ENCODE measurements around the gene PTPRD.

PTPRD gene

GRCh38 chr9:8534828-8535227 is 2078.0 kb downstream of the PTPRD start:
- no peak for DNase-seq

GRCh38 chr9:8533681-8534080 is 2079.1 kb downstream of the PTPRD start:
- no peak for DNase-seq

- DNase-seq: no peak
These were observed 2080.9 kb downstream of the PTPRD start for GRCh38 chr9:8531826-8532415.

GRCh38 chr9:8521112-8521511 is 2091.7 kb downstream of the PTPRD start:
- DNase-seq: no peak

GRCh38 chr9:8515748-8516147 is 2097.1 kb downstream of the PTPRD start:
- DNase-seq: no peak

GRCh38 chr9:8514760-8515159 is 2098.0 kb downstream of the PTPRD start:
- no peak for DNase-seq

GRCh38 chr9:8508671-8509290 is 2104.0 kb downstream of the PTPRD start:
- DNase-seq: no peak

- no peak for DNase-seq
These were observed 2118.2 kb downstream of the PTPRD start for GRCh38 chr9:8494571-8494970.

GRCh38 chr9:8492679-8493078 is 2120.1 kb downstream of the PTPRD start:
- no peak for DNase-seq

- no peak for DNase-seq
These were observed 2120.8 kb downstream of the PTPRD start for GRCh38 chr9:8492024-8492423.

- no peak for DNase-seq
These were observed 2121.2 kb downstream of the PTPRD start for GRCh38 chr9:8491563-8491962.

GRCh38 chr9:8489835-8490234 is 2123.0 kb downstream of the PTPRD start:
- no peak for DNase-seq

GRCh38 chr9:8486095-8486494 is 2126.7 kb downstream of the PTPRD start:
- no peak for DNase-seq

- DNase-seq: no peak
These were observed 2128.1 kb downstream of the PTPRD start for GRCh38 chr9:8484597-8485191.

GRCh38 chr9:8477450-8477849 is 2135.4 kb downstream of the PTPRD start:
- DNase-seq: no peak

- DNase-seq: no peak
These were observed 2137.9 kb downstream of the PTPRD start for GRCh38 chr9:8474937-8475336.

- DNase-seq: no peak
These were observed 2139.4 kb downstream of the PTPRD start for GRCh38 chr9:8473244-8474020.

- no peak for DNase-seq
These were observed 2144.7 kb downstream of the PTPRD start for GRCh38 chr9:8468045-8468637.

- DNase-seq: no peak
These were observed 2155.0 kb downstream of the PTPRD start for GRCh38 chr9:8457816-8458215.

- DNase-seq: no peak
These were observed 2155.7 kb downstream of the PTPRD start for GRCh38 chr9:8457055-8457454.

GRCh38 chr9:8456344-8456743 is 2156.5 kb downstream of the PTPRD start:
- DNase-seq: no peak

GRCh38 chr9:8450810-8451545 is 2161.8 kb downstream of the PTPRD start:
- DNase-seq: no peak

GRCh38 chr9:8448226-8448625 is 2164.6 kb downstream of the PTPRD start:
- no peak for DNase-seq
